Skeletal muscle tissue (tissue), 4 donors: ENCODE data around the gene NFIX. TPM values are rescaled to one million over a fixed set of nuclear protein-coding genes. Genes with fewer than 3 reads are reported as not detected.

Experiments
- H3K27ac ChIP-seq: one replicate; pipeline ENCODE4 v1.7.0; 2013; ENCODE audit warnings: mild to moderate bottlenecking, low read depth, low read length, inconsistent platforms
- H3K27me3 ChIP-seq, 3 donors: one replicate each; pipeline ENCODE4 v1.7.0; 2013; ENCODE audit warnings: low read length in 3 of 3; ENCODE audit not compliant: control insufficient read depth in 3 of 3, insufficient read depth in 3 of 3
- H3K36me3 ChIP-seq, 3 donors: one replicate each; pipeline ENCODE4 v1.7.0; 2013; ENCODE audit warnings: low read length in 3 of 3; ENCODE audit not compliant: control insufficient read depth in 3 of 3, insufficient read depth in 3 of 3
- H3K4me1 ChIP-seq, 3 donors: one replicate each; pipeline ENCODE4 v1.7.0; 2013; ENCODE audit warnings: low read length in 3 of 3, mild to moderate bottlenecking in 3 of 3; ENCODE audit not compliant: control insufficient read depth in 3 of 3, insufficient read depth in 3 of 3
- H3K4me3 ChIP-seq, 3 donors: one replicate each; pipeline ENCODE4 v1.7.0; 2013; ENCODE audit warnings: low read length in 3 of 3
- H3K9ac ChIP-seq, 3 donors: one replicate each; pipeline ENCODE4 v1.7.0; 2013; ENCODE audit warnings: low read length in 3 of 3, mild to moderate bottlenecking in 3 of 3, moderate library complexity in 2 of 3, low read depth in 1 of 3
- H3K9me3 ChIP-seq, 3 donors: one replicate each; pipeline ENCODE4 v1.7.0; 2013; ENCODE audit warnings: low read length in 3 of 3; ENCODE audit not compliant: control insufficient read depth in 3 of 3
- total RNA-seq: library from RNA; depleted of rRNA; stranded (reverse); fragments of >200 nt; gene quantifications from one replicate; pipeline ENCODE4 v1.2.3, GENCODE V29; 2014
- donor health status: Osteomylitis.

Gene NFIX
- 49.1 TPM for total RNA-seq

- H3K27me3 ChIP-seq, result peaks cover 0 to 3% (median 0%) of the 10 kb centered on the region in 3 donors
- peak within 1 kb of the TSS; percentile 90 to 99 (median 91) for H3K9ac ChIP-seq
- peaks cover 9 to 12% (median 10%) of the 10 kb centered on the region in 3 donors for H3K36me3 ChIP-seq
- peak within 1 kb of the TSS; percentile 82 to 96 (median 94) for H3K4me3 ChIP-seq
- no peaks in the 10 kb centered on the region for H3K9me3 ChIP-seq
- H3K27ac ChIP-seq, result peak within 1 kb of the TSS; percentile 99
- peaks cover 30 to 46% (median 35%) of the 10 kb centered on the region in 3 donors for H3K4me1 ChIP-seq
These were observed at the start of gene NFIX for GRCh38 chr19:12994701-12995595. Gene NFIX, plus strand, starts transcription at chr19:12995475. Its CDS starts 363 bp downstream, at chr19:12995838.

DNA sequence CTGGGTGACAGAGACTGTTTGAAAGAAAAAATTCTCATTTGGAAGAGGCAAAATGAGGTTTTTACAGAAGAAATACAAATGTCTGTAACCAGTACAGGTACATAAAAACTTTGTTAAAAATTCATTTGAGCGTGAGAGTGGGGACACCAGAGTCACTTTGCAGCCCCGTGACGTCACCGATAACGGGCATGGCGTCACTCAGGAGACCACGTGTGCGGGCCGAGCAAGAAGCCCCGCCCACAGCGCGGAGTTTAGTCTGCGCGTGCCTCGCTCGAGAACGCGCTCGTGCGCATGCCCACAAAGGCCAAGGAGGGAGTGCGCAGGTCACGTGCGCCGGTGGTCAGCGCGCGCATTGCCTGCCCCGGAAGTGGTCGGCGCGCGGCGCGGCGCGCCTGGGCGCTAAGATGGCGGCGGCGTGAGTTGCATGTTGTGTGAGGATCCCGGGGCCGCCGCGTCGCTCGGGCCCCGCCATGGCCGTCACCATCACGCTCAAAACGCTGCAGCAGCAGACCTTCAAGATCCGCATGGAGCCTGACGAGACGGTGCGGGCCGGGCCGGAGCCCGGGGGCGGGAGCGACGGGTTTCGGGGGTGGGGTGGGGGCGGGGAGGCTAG lies 49.7 kb upstream of the NFIX start, which contains the start of gene RAD23A:
Gene RAD23A, plus strand, starts transcription at position 384 of the 613 bp plus-strand sequence. Its CDS starts 87 bp downstream, at position 471.
- H3K4me3 ChIP-seq, result peak within 1 kb of the TSS; percentile 70 to 79 (median 78)
- peak within 1 kb of the TSS; percentile 91 for H3K27ac ChIP-seq
- no peaks in the 10 kb centered on the region for H3K27me3 ChIP-seq
- H3K4me1 ChIP-seq, result peaks cover 44 to 56% (median 45%) of the 10 kb centered on the region in 3 donors
- H3K9ac ChIP-seq, result peak within 1 kb of the TSS; percentile 69 to 86 (median 85)
- peaks cover 56 to 59% (median 57%) of the 10 kb centered on the region in 3 donors for H3K36me3 ChIP-seq
- H3K9me3 ChIP-seq, result no peaks in the 10 kb centered on the region

GRCh38 chr19:12946092-12946721 lies 49.1 kb upstream of the NFIX start:
- no peaks in the 10 kb centered on the region for H3K27me3 ChIP-seq
- peaks cover 52 to 57% (median 56%) of the 10 kb centered on the region in 3 donors for H3K36me3 ChIP-seq
- H3K27ac ChIP-seq, result peak overlapping the region; percentile 91
- peak overlapping the region; percentile 70 to 79 (median 78) for H3K4me3 ChIP-seq
- H3K9me3 ChIP-seq, result no peaks in the 10 kb centered on the region
- peaks cover 39 to 50% (median 40%) of the 10 kb centered on the region in 3 donors for H3K4me1 ChIP-seq
- peak overlapping the region; percentile 69 to 86 (median 85) for H3K9ac ChIP-seq

GRCh38 chr19:12946731-12947496 lies 48.4 kb upstream of the NFIX start:
- no peaks in the 10 kb centered on the region for H3K27me3 ChIP-seq
- peaks cover 50 to 55% (median 54%) of the 10 kb centered on the region in 3 donors for H3K36me3 ChIP-seq
- H3K4me3 ChIP-seq, result peak overlapping the region; percentile 70 to 79 (median 78)
- H3K9ac ChIP-seq, result peak overlapping the region; percentile 69 to 86 (median 85)
- no peaks in the 10 kb centered on the region for H3K9me3 ChIP-seq
- H3K27ac ChIP-seq, result peak overlapping the region; percentile 91
- peaks cover 41 to 55% (median 42%) of the 10 kb centered on the region in 3 donors for H3K4me1 ChIP-seq

- H3K27ac ChIP-seq, result peak overlapping the region; percentile 52
- peak overlapping the region in 1 of 3 donors; percentile 24 for H3K4me3 ChIP-seq
- H3K9ac ChIP-seq, result peak overlapping the region; percentile 47 to 85 (median 59)
These were observed 47.3 kb upstream of the NFIX start for GRCh38 chr19:12947702-12948611.

DNA sequence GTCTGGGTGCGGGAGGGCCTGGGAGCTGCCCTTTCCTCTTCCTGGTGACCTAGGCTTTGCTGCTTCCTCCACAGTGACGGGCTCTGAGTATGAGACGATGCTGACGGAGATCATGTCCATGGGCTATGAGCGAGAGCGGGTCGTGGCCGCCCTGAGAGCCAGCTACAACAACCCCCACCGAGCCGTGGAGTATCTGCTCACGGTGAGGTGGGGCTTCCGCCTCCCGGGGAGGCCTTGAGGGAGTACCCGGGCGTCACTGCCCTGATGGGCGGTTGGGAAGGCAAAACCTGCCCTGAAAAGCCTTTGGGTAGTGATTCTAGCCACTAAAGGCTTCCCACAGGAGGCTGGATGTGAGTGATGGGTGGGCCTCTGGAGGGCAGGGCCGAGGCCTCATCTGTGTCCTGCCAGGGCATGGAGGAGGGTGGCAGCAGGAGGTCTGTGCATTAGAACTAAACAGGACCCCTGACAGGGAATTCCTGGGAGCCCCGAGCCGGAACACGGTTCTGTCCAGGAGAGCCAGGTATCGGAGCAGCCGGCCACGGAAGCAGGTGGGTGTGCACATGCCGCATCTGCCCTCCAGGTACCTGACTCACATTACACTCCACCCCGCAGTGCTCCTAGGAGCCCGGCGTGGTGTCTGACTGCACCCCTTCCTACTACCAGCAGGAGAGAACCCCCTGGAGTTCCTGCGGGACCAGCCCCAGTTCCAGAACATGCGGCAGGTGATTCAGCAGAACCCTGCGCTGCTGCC lies 46.5 kb upstream of the NFIX start:
- H3K27me3 ChIP-seq, result no peaks in the 10 kb centered on the region
- peak overlapping the region in 2 of 3 donors; percentile 23 to 47 for H3K9ac ChIP-seq
- H3K9me3 ChIP-seq, result no peaks in the 10 kb centered on the region
- no peak overlapping the region for H3K4me3 ChIP-seq
- peak overlapping the region; percentile 52 for H3K27ac ChIP-seq
- H3K4me1 ChIP-seq, result peaks cover 47 to 60% (median 60%) of the 10 kb centered on the region in 3 donors
- peaks cover 50 to 55% (median 54%) of the 10 kb centered on the region in 3 donors for H3K36me3 ChIP-seq

More at GRCh38 chr19:12947702-12948611, 47.3 kb upstream of the NFIX start:
- no peaks in the 10 kb centered on the region for H3K27me3 ChIP-seq
- no peaks in the 10 kb centered on the region for H3K9me3 ChIP-seq
- H3K4me1 ChIP-seq, result peaks cover 43 to 61% (median 52%) of the 10 kb centered on the region in 3 donors
- peaks cover 51 to 63% (median 55%) of the 10 kb centered on the region in 3 donors for H3K36me3 ChIP-seq

DNA sequence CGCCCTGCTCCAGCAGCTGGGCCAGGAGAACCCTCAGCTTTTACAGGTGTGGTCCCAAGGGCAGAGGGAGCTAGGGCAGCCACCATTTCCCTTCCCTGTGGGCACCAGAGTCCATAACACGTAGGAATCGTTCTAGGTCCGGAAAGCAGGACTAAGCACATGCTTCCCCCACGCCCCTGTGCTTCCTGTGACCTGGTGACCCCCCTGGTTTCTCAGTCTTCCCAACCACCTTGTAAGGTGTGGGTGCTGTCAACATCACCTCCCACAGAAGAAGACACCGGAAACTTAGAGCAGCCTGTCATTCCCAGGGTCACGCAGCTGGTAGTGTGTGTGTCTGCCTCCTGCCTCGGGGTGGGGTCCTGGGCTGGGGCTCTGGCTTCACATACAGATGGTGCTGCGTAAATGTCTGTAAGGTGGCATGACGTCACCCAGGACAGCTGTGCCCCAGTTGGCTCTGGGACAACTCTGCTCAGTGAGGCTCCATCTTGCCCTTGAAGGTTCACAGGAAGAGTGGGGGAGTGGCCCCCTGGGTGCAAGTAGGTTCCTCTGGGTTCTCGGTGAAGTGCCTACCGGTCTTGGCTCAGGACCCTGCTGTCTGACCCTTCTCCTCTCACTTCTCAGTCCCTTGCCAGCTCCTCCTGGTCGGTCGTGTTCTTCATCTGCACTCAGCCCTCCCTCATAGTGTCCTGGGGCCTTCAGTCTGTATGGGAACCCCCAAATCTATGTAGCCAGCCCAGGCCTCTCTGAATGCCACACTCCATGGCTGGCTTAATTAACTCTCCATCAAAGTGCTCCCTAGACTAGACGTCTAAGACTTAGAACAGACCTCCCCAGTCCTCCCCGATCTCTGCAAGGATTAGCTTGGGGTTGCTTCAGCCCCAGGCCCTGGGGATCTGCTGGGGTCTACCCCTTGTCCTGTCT lies 45.7 kb upstream of the NFIX start:
- peak overlapping the region in 2 of 3 donors; percentile 10 to 45 for H3K9ac ChIP-seq
- H3K9me3 ChIP-seq, result no peaks in the 10 kb centered on the region
- H3K4me1 ChIP-seq, result peaks cover 55 to 69% (median 68%) of the 10 kb centered on the region in 3 donors
- no peak overlapping the region for H3K4me3 ChIP-seq
- H3K27me3 ChIP-seq, result no peaks in the 10 kb centered on the region
- peaks cover 51 to 57% (median 57%) of the 10 kb centered on the region in 3 donors for H3K36me3 ChIP-seq
- peak overlapping the region; percentile 52 for H3K27ac ChIP-seq
